HG03520 (cell line): ENCODE results near the gene COL28A1.

Source experiments
- ATAC-seq: cut with Tn5 transposase; IDR thresholded peaks from one replicate; pipeline ENCODE4 v1.9.1; 2021; ENCODE audit warnings: mild to moderate bottlenecking, moderate library complexity; ENCODE audit not compliant: unreplicated experiment

The COL28A1 gene

GRCh38 chr7:7521259-7521658, 14.4 kb downstream of the COL28A1 start:
- ATAC-seq: no peak

- ATAC-seq: no peak
Measured at GRCh38 chr7:7519528-7519927, 16.1 kb downstream of the COL28A1 start.

- no peak for ATAC-seq
Measured at GRCh38 chr7:7519056-7519455, 16.6 kb downstream of the COL28A1 start.

- no peak for ATAC-seq
Measured at GRCh38 chr7:7517754-7518153, 17.9 kb downstream of the COL28A1 start.

GRCh38 chr7:7516662-7517061, 19.0 kb downstream of the COL28A1 start:
- ATAC-seq: no peak

- no peak for ATAC-seq
Measured at GRCh38 chr7:7516156-7516555, 19.5 kb downstream of the COL28A1 start.

- ATAC-seq: no peak
Measured at GRCh38 chr7:7512861-7513597, 22.6 kb downstream of the COL28A1 start.

GRCh38 chr7:7510794-7511193, 24.9 kb downstream of the COL28A1 start:
- no peak for ATAC-seq

GRCh38 chr7:7505915-7506314, 29.8 kb downstream of the COL28A1 start:
- no peak for ATAC-seq

- no peak for ATAC-seq
Measured at GRCh38 chr7:7504910-7505704, 30.6 kb downstream of the COL28A1 start.

GRCh38 chr7:7499892-7500291, 35.8 kb downstream of the COL28A1 start:
- no peak for ATAC-seq

- no peak for ATAC-seq
Measured at GRCh38 chr7:7498856-7499255, 36.8 kb downstream of the COL28A1 start.

GRCh38 chr7:7496311-7496710, 39.4 kb downstream of the COL28A1 start:
- ATAC-seq: no peak

GRCh38 chr7:7495171-7495570, 40.5 kb downstream of the COL28A1 start:
- no peak for ATAC-seq

GRCh38 chr7:7491044-7491443, 44.6 kb downstream of the COL28A1 start:
- no peak for ATAC-seq

- no peak for ATAC-seq
Measured at GRCh38 chr7:7490003-7490402, 45.7 kb downstream of the COL28A1 start.

GRCh38 chr7:7489546-7489945, 46.1 kb downstream of the COL28A1 start:
- ATAC-seq: no peak

- ATAC-seq: no peak
Measured at GRCh38 chr7:7486362-7486761, 49.3 kb downstream of the COL28A1 start.

GRCh38 chr7:7484072-7484471, 51.6 kb downstream of the COL28A1 start:
- no peak for ATAC-seq

- no peak for ATAC-seq
Measured at GRCh38 chr7:7481802-7482201, 53.9 kb downstream of the COL28A1 start.

- ATAC-seq: no peak
Measured at GRCh38 chr7:7479275-7479805, 56.3 kb downstream of the COL28A1 start.

- ATAC-seq: no peak
Measured at GRCh38 chr7:7478569-7478968, 57.1 kb downstream of the COL28A1 start.
